GM21360 (cell line): Measurements from ENCODE around the gene ARID5A.
"Not testable (repeated sequence)": the region's sequence is repeated elsewhere in the genome, so short reads cannot be mapped to it uniquely, and the experiment has no call there.

ENCODE experiments used
- ATAC-seq: cut with Tn5 transposase; IDR thresholded peaks from one replicate; pipeline ENCODE4 v1.9.1; 2021; ENCODE audit warnings: mild to moderate bottlenecking, moderate library complexity; ENCODE audit not compliant: unreplicated experiment

Gene ARID5A

DNA sequence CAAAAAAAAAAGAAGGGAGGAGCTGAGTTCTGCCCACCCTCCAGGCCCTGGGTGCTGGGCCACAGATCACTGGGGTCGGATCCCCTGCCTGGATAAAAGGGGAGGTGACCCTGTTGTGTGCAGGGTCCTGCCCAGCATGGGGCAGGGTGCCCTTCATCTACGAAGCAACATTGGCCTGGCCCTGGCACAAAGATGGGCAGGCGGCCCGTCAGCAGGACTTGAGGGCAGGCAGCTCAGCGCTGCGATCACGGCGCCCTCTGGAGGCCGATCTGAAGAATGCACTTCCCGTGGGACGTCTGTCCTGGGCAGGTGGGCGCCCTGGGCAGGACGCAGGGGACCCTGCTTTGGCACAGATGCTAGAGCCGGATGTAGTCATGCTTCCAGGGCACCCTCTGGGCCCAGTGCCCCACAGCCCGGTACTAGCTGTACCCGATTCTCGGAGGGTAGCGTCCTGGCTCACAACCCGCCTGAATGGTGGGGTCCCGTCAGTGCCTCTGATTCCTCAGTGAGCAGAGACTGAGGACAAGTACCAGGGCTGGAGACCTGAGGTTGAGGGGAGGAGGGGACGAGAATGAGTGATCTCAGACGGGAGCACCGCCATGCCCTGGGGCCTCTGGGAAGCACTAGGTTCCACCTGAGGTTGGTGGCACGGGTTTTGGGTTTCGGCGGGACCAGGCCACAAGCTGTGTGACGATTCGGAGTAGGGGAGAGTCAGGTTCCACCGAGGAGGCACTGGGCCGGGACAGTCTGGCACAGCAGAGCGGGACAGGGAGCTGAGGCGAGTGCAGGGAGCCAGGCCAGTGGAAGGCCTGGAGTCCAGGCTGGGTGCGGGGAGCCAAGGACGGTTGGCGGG, 18.0 kb downstream of the ARID5A start:
- no peak for ATAC-seq

DNA sequence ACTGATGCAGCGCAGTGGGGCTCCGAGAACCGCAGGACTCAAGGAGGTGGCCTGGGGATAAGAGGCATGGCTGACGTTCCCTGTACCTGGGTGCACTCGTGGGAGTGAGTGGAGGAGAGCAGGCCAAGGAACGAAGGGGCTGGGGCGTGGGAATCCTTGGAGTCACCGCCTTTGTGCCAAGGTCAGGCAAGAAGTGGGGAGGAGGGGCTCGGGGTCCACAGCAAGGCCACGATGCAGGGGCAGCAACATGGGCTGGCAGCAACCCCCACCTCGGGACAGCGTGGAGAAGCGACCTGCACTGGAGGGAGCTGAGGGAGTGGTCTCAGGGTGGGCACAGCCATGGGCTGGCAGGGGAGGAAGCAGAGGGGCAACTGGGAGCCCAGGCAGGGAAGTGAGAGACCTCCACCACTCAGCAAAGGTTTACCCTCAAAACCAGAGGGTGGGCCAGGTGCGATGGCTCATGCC, 18.6 kb downstream of the ARID5A start:
- ATAC-seq, result no peak

DNA sequence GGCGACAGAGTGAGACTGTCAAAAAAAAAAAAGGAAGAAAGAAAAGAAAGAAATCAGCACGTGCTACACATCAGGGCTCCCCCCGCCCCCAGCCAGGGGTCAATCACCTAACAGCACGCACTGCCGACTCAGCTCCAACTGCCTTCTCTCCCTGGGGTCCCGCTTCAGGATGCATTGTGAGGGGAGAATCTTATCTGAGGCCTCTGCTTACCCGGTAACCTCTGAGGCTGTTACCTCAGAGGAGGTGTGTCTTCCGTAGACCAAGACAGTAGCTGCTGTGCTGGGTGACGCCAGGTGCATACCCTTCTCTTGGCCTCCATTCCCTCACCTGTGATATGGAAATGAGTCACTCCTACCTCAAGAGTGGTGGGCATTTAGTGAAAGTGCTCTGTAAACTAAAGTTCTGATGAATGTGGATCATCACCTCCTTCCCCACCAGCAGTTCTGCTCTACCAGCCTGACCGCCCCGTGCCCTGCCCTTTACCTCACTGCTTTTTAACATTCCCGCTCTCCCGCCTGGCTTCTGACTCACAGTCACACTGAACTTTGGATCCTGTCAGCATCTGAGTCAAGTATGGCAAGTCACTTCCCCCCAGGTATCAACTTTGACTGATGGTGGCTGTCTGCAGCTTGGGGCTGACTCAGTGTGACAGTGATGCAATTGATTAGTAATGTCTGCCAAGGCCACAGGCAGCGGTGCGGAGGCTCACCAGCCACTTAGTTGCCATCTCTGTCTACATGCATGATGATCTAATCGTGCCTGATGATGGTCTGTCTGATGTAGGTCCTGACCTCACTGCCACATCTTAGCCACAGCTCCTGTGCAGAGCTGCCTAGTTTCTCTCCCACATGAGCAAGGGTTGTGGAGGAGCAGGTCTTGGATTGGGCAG, 20.1 kb downstream of the ARID5A start:
- no peak for ATAC-seq

DNA sequence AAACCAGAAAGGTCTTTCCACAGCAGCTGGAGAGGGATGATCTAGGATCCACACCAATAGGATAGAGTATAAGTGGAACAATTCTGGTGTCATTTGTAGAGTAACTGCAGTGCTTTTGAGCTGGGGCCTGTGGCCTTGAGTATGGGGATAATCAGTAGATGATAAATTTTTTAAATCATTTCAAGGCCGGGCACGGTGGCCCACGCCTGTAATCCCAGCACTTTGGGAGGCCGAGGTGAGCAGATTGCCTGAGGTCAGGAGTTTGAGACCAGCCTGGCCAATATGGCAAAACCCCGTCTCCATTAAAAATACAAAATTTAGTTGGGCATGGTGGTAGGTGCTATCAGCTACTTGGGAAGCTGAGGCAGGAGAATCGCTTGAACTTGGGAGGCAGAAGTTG, 20.9 kb downstream of the ARID5A start:
- ATAC-seq, result not testable (repeated sequence)

DNA sequence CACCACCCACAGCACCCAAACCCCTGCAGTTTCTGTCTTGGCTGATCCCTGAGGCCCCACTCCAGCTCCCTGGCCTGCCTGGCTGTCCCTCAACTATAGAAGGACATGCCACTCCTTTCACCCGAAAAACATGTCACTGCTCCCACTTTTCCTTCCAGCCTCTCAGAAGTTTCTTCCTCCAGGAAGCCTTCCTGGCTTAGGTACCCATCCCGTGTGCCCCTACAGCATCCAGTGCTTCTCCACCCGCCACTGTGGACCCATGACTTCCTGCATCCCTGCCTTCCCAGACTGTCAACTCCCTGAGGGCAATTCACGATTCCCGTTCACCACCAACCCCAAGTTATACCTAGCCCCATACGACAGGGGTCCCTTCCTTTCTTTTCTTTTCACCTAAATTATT, 21.5 kb downstream of the ARID5A start:
- no peak for ATAC-seq

DNA sequence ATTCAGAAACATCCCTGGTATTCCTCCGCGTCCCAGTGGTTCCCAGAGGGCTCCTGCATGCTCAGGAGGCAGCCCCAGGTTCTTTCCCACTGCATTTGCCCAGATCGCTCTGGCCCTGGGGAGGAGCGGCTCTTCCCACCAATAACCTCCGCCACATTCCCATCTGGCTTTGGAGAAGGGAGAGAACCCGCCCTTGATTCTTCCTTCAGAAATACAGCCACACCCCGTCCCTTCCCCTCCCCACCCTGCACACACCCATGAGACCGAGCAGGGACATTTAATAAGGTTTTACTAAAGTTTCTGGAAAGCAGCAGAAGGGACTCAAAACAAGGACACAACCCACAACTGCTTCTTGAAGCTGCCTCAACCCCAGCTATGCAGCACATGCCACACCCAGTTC, 21.9 kb downstream of the ARID5A start:
- ATAC-seq, result no peak

DNA sequence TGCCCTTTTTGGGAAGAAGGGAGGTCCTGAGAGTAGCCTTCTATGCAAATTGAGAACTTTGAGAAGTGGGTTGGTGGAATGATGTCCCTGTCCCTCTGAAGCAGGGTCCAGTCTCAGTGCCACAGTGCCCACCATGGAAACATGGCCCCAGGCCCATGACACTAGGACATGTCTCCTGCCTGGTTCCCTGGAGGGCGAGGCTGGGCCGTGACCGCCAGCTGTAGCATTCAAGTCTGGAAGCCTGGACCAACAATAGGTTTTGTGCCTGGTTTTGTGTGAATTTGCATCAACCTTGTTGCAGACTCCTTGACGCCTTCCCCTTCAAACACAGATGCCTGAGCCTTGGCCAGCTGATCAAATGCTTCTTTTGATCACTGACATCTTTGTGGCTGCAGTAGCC, 27.5 kb downstream of the ARID5A start:
- no peak for ATAC-seq

DNA sequence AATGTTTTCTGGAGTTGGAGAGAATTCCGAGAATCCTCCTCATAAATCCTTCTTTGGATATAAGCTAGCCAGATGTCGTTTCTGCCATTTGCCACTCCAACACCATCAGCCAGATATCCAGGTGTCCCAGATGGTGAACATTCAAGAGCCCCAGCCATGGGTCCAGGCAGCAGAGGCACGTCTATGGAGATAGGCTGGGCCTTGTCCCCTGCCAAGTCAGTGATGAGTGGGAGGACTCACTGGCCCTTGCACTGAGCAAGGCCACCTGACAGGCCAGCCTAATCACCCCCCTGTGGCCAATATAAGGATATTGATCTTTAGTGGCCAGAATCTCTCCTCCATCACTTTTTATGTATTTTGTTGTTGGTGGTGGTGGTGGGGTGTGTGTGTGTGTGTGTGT, 28.0 kb downstream of the ARID5A start:
- ATAC-seq, result no peak

DNA sequence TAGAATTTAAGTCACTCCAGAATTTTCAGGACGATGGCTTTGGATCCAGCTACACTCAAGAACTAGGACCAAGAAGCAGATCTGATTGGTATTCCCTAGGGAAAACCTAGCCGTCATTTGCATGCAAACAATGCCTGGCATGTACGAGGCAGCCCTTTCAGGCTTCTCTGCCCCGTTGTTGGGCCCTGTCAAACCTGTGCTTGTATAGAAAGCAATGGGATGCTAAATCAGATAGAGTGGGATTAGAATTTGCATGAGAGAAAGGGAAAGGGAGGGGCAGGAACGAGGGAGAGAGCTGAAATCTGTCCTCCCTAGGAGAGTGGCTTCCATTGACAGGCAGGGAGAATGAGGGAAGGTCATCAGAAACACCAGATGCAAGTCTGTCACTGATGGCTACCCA, 28.6 kb downstream of the ARID5A start:
- ATAC-seq, result no peak

DNA sequence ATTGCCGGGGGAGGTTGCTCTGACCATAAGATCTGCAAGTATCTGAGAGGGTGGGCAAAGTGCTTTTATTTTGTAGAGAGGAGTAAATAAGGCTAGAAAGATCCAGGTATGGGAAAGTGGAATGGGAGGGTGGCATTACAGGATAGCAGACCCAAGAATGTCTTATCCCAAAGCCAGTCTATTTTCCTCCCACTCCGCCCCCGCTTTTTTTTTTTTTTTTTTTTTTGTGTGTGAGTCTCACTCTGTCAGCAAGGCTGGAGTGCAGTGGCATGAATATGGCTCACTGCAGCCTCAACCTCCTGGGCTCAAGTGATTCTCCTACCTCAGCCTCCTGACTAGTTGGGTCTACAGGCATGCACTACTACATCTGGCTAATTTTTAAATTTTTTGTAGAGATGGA, 31.5 kb downstream of the ARID5A start:
- no peak for ATAC-seq

DNA sequence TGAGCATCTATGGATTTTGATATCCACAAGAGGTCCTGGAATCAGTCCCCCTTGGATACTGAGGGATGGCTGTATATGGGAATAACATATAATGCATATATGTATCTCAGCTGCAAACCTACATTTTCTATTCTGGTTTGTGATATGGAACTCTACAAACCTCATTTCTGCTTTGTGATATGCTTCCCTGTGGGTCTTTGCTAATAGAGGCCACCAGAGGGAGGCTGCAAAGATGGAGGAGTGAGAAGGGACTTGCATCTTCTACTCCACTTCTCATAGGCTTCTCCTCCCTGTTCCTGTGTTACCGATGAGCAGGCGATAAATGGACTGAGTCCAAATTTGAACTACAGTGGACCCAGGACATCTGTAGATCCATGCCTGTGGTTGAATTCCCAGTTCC, 37.8 kb downstream of the ARID5A start:
- no peak for ATAC-seq

DNA sequence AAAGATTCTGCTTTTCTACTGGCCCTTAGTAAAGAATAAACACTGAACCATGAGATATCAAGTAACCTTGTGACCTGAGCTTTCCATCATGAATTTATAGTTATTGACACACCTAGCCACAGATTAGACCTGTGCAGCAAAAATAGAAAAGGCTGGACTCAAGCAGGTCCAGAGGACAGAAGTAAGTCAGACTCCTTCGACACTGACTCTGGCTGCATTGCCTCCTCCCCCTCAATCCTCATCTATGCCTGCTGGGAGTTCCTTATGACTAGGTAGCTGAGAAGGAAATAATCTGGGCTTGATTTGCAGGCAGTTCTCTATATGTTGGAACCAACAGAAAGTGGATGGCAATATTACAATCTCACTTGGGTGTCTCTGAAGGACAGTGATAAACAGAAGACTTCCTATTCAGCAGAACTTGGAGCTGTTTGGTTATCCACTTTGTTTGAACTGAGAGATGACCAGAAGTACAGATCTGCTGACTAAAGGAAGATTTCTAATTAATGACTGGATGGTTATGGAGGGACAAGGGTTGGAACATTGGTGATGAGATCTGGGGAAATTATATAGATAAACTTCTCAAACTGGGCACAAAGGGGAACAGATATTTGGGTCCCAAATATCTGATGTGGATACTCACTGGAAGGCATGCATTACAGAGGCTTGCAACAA, 39.4 kb downstream of the ARID5A start:
- no peak for ATAC-seq

DNA sequence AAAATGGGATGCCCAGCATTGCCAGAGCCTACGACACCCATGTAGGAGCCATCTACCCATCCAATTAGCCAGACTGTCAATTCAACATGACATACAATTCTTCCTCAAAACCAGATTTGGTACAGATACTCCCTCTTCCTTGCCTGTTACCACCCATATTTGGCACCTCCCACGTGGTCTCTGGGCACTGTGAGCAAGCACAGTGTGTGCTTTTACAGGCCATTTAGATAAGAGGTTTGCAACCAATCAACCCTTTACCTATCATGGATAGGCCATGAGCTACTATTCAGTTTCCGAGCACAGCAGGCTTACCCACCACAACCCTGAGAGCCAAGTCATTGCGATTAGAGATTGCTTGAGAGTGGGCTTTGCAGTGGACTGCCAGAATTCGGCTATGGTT, 40.9 kb downstream of the ARID5A start:
- no peak for ATAC-seq

DNA sequence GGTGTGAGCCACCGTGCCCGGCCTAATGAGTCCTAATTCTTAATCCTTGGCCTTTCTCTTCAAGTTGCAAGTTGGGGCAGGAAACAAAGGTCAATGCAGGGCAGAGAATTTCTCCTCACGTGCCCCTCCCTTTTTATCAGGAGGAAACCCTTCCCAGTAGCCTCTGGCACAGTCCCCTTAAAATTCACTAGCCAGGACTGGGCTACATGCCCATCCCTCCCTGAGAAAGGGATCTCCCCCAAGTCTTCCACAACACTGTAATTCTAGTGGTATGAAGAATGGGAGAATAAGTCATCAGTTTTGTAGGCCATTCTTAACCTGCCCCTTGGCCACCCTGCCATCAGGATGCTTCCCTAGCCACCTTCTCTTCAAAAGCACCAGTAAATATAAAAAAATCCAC, 42.2 kb downstream of the ARID5A start:
- ATAC-seq, result no peak

DNA sequence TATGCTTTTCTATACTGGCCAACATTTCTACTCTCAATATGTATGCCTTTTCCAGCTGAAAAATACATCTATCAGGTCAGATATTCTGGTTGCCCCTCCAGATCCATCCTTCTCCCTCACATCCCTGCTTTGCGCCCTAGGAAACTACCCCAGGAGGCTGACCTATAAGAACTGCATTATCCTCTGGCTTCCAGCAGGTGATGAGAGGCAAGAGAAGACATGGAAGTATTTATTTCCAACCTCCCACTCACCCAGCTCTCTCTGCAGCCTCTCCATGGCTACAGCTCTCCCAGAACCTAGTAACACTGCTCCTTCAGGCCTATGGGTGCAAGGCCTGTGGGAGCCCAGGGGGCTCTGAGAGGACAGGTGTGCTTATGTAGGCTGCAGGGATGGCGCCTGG, 42.9 kb downstream of the ARID5A start:
- no peak for ATAC-seq

DNA sequence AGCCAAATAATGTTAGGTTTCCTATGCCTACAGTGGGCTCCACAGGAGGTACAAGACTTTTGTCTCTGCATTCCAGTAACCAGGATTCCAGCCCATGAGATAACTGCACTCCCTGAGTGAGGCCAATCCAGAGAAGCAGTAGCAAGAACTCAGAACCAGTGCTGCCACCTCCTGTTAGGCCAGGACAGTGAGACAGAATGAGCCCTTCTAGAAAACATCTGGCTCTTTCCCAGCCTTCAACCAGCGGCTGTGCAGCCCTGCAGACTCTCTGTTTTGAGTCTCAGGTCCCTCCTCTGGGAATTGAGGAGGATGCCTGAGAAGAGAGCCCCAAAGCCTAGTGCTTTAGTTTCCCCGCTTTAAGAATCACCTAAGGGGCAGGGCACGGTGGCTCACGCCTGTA, 44.2 kb downstream of the ARID5A start:
- ATAC-seq, result no peak

DNA sequence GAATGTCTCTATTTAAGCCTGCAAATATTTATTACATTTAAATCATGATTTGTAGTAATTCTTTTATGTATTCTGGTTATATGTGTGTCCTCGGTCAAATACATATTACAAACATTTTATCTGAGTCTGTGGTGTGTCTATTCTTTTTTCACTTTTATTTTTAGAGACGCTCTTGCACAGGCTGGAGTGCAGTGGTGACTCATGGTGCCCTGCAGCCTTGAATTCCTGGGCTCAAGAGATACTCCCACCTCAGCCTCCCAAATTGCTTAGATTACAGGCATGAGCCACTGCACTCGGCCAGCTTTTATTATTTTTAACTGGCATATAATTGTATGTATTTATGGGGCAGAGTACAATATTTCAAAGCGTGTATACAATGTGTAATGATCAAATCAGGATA, 47.5 kb downstream of the ARID5A start:
- ATAC-seq, result no peak

DNA sequence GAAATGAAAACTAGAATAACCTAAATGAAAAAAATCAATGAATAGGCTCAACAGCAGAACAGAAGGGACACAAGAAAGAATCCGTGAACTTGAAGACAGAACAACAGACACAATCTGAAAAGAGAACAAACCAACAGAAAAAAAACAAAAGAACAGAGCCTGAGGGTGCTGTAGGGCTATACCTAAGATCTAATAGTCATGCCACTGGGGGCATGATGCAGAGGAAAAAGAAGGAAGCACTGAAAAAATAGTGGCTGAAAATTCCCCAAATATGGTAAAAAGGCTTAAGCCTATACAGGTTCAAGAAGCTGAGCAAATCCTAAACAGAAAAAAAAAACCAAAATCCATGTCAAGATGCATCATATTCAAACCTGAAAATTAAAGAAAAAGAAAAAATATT, 51.3 kb downstream of the ARID5A start:
- ATAC-seq, result no peak

DNA sequence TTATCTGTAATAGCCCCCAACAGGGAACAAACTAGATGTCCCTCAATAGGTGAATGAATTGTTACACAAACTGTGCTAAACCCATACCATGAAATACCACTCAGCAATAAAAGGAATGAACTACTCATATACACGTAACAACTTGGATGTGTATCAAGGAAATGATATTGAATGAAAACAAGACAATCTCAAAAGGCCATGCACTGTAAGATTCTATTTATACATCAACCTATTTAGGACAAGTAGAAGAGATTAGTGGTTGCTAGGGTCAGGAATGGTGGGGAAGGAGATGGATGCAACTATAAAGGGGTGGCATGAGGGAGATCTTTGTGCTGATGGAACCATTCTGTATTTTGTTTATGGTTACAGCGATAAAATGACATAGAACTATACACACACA, 54.5 kb downstream of the ARID5A start:
- no peak for ATAC-seq

DNA sequence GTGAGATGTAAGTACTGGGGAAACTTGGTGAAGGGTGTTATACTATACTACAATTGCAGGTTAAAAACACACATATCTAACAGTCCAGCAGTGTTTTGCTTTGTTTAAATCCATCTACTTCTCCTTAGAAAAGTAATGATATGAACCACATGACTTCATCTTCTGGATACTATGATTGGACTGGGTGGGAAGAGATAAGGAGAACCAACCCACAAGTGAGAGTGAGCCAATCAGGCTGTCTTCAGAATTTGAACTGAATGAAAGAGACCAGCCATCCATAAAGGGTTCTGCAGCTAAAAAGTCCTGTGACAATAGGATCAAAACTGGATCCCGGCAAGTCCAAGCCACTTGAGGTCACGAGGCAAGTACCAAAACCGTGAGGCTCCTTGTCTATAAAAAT, 54.9 kb downstream of the ARID5A start:
- ATAC-seq, result no peak

DNA sequence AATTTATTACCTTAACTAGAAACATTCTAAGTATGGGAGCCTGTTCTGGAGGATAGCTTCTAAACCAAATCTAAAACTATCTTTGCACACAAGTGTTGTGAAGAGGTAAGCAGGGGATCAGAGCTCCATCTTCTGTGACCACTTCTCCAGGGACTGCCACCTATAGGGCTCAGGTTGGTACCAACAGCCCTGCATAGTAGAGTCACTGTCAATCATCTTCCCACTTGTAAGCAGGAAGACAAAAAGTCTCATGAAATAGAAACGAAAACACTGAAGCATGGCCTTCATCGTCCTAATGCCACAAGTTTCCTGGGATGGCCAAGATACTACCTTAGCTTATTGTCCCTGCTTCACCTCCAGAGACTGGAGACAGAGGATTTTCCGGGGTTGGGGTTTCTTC, 57.7 kb downstream of the ARID5A start:
- ATAC-seq, result no peak
